K562 (cell line): ENCODE measurements around the gene ACSBG1. TPM values are rescaled to one million over a fixed set of nuclear protein-coding genes. Genes with fewer than 3 reads are reported as not detected.

Experiments
- CHCHD3 ChIP-seq: fragments of 250-450 bp; sonication (Bioruptor Pico); IDR thresholded peaks from 2 replicates; pipeline ENCODE4 v2.1.2; 2022; ENCODE audit warnings: mild to moderate bottlenecking
- CREM ChIP-seq: IDR thresholded peaks from 2 replicates; pipeline ENCODE4 v1.6.1; 2014; ENCODE audit warnings: antibody characterized with exemption, low read depth
- EP300 ChIP-seq: IDR thresholded peaks from 2 replicates; pipeline ENCODE4 v1.6.1; 2012; ENCODE audit warnings: low read length, improper control_type of control experiment
- FOXA1 ChIP-seq: fragments of 450-650 bp; IDR thresholded peaks from 2 replicates; pipeline ENCODE4 v1.6.1; 2016; ENCODE audit warnings: mild to moderate bottlenecking, borderline replicate concordance
- IRF1 ChIP-seq: sonication (generic); formaldehyde crosslinking; IDR thresholded peaks from 2 replicates; pipeline ENCODE4 v1.8.0; 2022; ENCODE audit warnings: missing genetic modification reagents, mild to moderate bottlenecking, borderline replicate concordance
- L3MBTL2 ChIP-seq: fragments of 450-650 bp; IDR thresholded peaks from 2 replicates; pipeline ENCODE4 v1.6.1; 2016; ENCODE audit warnings: mild to moderate bottlenecking, moderate library complexity
- NONO ChIP-seq, 2 experiments: fragments of 200-400 bp in 1 of 2; fragments of 450-650 bp in 1 of 2; formaldehyde crosslinking in 1 of 2; IDR thresholded peaks; 2 replicates each; pipeline ENCODE4 v1.6.1; 2017; ENCODE audit warnings: low read depth in 2 of 2, mild to moderate bottlenecking in 2 of 2, moderate library complexity in 2 of 2, low read length in 1 of 2
- PHF21A ChIP-seq: fragments of 450-650 bp; IDR thresholded peaks from 2 replicates; pipeline ENCODE4 v1.6.1; 2017; ENCODE audit warnings: low read depth, borderline replicate concordance
- PPARD ChIP-seq: fragments of 250-450 bp; sonication (Bioruptor Pico); IDR thresholded peaks from 2 replicates; pipeline ENCODE4 v1.8.0; 2022; ENCODE audit warnings: inconsistent platforms, mild to moderate bottlenecking, moderate library complexity
- PRDM10 ChIP-seq: fragments of 450-650 bp; IDR thresholded peaks from 2 replicates; pipeline ENCODE4 v1.6.1; 2018; ENCODE audit not compliant: partially characterized antibody
- PTRF ChIP-seq: fragments of 450-650 bp; IDR thresholded peaks from 2 replicates; pipeline ENCODE4 v1.6.1; 2016; ENCODE audit warnings: mild to moderate bottlenecking, missing genetic modification characterization, missing compliant biosample characterization
- RHOXF2B ChIP-seq: fragments of 250-450 bp; sonication (Bioruptor Pico); conservative IDR thresholded peaks from 2 replicates; pipeline ENCODE4 v1.5.1; 2021
- SMAD1 ChIP-seq: fragments of 150-350 bp; IDR thresholded peaks from 2 replicates; pipeline ENCODE4 v1.6.1; 2014; ENCODE audit warnings: low read length, low read depth; ENCODE audit not compliant: partially characterized antibody
- SMARCC2 ChIP-seq: fragments of 450-650 bp; IDR thresholded peaks from 2 replicates; pipeline ENCODE4 v1.6.1; 2017; ENCODE audit warnings: antibody characterized with exemption, moderate library complexity, mild to moderate bottlenecking, low read depth
- SMARCE1 ChIP-seq: fragments of 450-650 bp; IDR thresholded peaks from 2 replicates; pipeline ENCODE4 v1.7.1; 2016; ENCODE audit warnings: mild to moderate bottlenecking
- STAG1 ChIP-seq: sonication (generic); formaldehyde crosslinking; IDR thresholded peaks from 2 replicates; pipeline ENCODE4 v1.5.0; 2020; ENCODE audit warnings: missing genetic modification reagents, borderline replicate concordance
- TAF1 ChIP-seq: IDR thresholded peaks from 2 replicates; pipeline ENCODE4 v1.6.1; 2011; ENCODE audit warnings: mild to moderate bottlenecking, low read length, moderate library complexity; ENCODE audit not compliant: insufficient read depth, control insufficient read depth, severe bottlenecking; ENCODE audit errors: extremely low read depth
- XRCC4 ChIP-seq: IDR thresholded peaks from one replicate; pipeline ENCODE4 v1.6.1; 2011; ENCODE audit not compliant: insufficient read depth, insufficient read length; ENCODE audit errors: extremely low read depth
- ZBTB34 ChIP-seq: fragments of 250-450 bp; sonication (Bioruptor Pico); IDR thresholded peaks from 2 replicates; pipeline ENCODE4 v1.8.0; 2021; ENCODE audit warnings: mild to moderate bottlenecking, moderate library complexity
- ZC3H4 ChIP-seq: sonication (generic); formaldehyde crosslinking; IDR thresholded peaks from 2 replicates; pipeline ENCODE4 v1.9.0; 2021; ENCODE audit warnings: missing genetic modification reagents, borderline replicate concordance
- ZNF224 ChIP-seq: sonication (generic); formaldehyde crosslinking; IDR thresholded peaks from 2 replicates; pipeline ENCODE4 v1.8.0; 2022; ENCODE audit warnings: mild to moderate bottlenecking, missing genetic modification reagents
- ZNF253 ChIP-seq: fragments of 250-450 bp; sonication (Bioruptor Pico); conservative IDR thresholded peaks from 2 replicates; pipeline ENCODE4 v1.6.1; 2021; ENCODE audit warnings: mild to moderate bottlenecking
- ZNF551 ChIP-seq: fragments of 250-450 bp; sonication (Bioruptor Pico); IDR thresholded peaks from 2 replicates; pipeline ENCODE4 v1.5.0; 2021; ENCODE audit warnings: mild to moderate bottlenecking, moderate library complexity
- ZNF764 ChIP-seq: fragments of 250-450 bp; sonication (Bioruptor Pico); IDR thresholded peaks from 2 replicates; pipeline ENCODE4 v1.4.0; 2020; ENCODE audit warnings: low read depth, mild to moderate bottlenecking, moderate library complexity
- polyA plus RNA-seq, 8 experiments: library from polyadenylated mRNA; depleted of rRNA in 4 of 8; stranded (reverse) in 5 of 8; unstranded in 3 of 8; fragments of >200 nt; fragmentation: Nextera tagmentation in 2 of 8; fragmentation: Illumina TruSeq in 1 of 8; extraction: Ambion mirVana in 2 of 8; extraction: Trizol in 1 of 8; gene quantifications; 2 replicates each; pipeline versions ENCODE4 v1.2.1 to v1.2.3, GENCODE V29; 2011 to 2014; ENCODE audit warnings: inconsistent platforms in 1 of 8, missing spikeins in 1 of 8
- total RNA-seq, 7 experiments: library from RNA; depleted of rRNA in 6 of 7; stranded (reverse); fragments of >200 nt in 6 of 7; fragmentation: Illumina TruSeq in 2 of 7; extraction: Trizol in 2 of 7; gene quantifications; 2 replicates each; pipeline versions ENCODE4 v1.2.1 to v1.2.3, GENCODE V29; 2011 to 2021; ENCODE audit warnings: low replicate concordance in 1 of 7

ACSBG1 gene
- total and polyA plus RNA-seq, 9 of the 15 experiments (the other 6 are each of a cell fraction or from before 2014, with no cell fraction given): 0.36 to 6.4 (median 2.5) TPM

- TF ChIP-seq ZBTB34 (CRISPR knock-in tag) (no peak), ZNF764 (CRISPR knock-in tag) (no peak), STAG1 (CRISPR knock-in tag) (no peak), FOXA1 (no peak), PPARD (CRISPR knock-in tag) (no peak), RHOXF2B (CRISPR knock-in tag) (no peak), CREM (no peak), CHCHD3 (CRISPR knock-in tag) (no peak), ZNF253 (CRISPR knock-in tag) (no peak), SMARCE1 (peak; percentile 93), PTRF (tag) (no peak), EP300 (no peak; the same call in 1 of the 2 replicates), IRF1 (CRISPR knock-in tag) (no peak), TAF1 (no peak), ZNF224 (CRISPR knock-in tag) (no peak), XRCC4 (no peak), ZNF551 (CRISPR knock-in tag) (no peak), NONO (IDR thresholded peaks at IDR 0.05; ENCODE audit: low read depth in 2 of 2, low read length in 1 of 2) (no peak), SMAD1 (no peak), PRDM10 (no peak), SMARCC2 (peak; percentile 78), ZC3H4 (CRISPR knock-in tag) (no peak), L3MBTL2 (no peak), PHF21A (peak; percentile 39; the same call in 1 of the 2 replicates)
Observed at GRCh38 chr15:78212546-78213424, 21.6 kb downstream of the ACSBG1 start (continued).
